GM12801 (cell line): ENCODE measurements around the gene DQX1.

Source experiments
- CTCF ChIP-seq: IDR thresholded peaks from one replicate; pipeline ENCODE4 v1.5.1; 2011; ENCODE audit warnings: control low read depth; ENCODE audit not compliant: insufficient read length; ENCODE audit errors: extremely low read depth

Gene DQX1

GRCh38 chr2:74533464-74533863 is 7.4 kb upstream of the DQX1 start:
- no peak for TF ChIP-seq CTCF

DNA sequence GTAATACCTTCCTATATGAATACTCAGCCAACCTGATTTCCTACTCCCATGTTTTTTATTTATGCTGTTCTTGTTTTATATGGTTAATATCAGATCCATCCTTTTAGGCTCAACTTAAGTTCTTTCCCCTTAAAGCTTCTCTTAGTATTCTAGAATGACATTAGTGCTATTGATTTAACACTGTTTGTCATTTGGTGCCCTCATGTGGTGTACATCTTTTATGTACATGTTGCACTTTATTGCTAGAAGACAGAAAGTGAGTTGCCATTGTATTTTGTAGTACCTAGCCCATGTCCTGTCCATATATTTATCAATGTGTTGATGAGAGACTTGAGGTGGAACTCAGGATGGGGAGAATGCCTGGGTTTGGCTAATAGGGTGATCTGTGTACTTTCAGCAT is 6.2 kb upstream of the DQX1 start:
- no peak for TF ChIP-seq CTCF

DNA sequence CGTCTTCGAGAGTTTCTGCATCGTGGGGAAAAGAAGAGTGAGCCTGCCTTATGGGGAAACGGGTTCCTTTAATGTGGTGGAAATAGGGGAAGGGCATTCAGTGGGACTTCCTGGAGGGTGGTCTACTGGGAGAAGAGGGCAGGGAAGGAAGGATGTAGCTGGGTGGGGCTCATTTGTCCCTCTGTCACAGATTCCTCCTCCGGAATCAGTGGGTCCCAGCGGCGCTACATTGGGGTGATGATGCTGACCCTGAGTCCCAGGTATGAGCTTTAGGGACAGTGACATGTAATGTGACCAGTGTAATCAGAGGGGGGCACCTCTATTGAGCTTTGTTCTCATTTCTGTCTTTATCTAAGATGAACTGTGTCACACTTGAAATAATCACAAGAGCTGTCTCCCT is 5.6 kb upstream of the DQX1 start:
- TF ChIP-seq CTCF, result no peak

DNA sequence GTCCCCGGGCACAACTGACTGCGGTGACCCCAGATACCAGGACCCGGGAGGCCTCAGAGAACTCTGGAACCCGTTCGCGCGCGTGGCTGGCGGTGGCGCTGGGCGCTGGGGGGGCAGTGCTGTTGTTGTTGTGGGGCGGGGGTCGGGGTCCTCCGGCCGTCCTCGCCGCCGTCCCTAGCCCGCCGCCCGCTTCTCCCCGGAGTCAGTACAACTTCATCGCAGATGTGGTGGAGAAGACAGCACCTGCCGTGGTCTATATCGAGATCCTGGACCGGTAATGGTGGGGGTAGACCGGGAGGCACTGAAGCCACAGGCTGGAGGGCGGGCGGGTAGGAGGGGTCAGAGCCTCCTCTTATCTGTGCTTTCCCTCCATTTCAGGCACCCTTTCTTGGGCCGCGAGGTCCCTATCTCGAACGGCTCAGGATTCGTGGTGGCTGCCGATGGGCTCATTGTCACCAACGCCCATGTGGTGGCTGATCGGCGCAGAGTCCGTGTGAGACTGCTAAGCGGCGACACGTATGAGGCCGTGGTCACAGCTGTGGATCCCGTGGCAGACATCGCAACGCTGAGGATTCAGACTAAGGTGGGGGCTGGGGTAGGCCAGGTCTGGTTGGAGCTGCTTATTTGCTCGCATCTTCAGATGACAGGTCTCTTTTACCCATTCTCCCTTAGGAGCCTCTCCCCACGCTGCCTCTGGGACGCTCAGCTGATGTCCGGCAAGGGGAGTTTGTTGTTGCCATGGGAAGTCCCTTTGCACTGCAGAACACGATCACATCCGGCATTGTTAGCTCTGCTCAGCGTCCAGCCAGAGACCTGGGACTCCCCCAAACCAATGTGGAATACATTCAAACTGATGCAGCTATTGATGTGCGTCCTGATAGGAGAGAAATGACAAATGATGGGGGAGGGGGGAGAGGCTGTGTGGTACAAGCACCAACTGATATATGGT is 4.5 kb upstream of the DQX1 start:
- no peak for TF ChIP-seq CTCF

GRCh38 chr2:74529357-74530238 is 3.6 kb upstream of the DQX1 start, which contains the start of the genes AUP1 and HTRA2:
AUP1 (minus strand) TSS chr2:74529706; CDS start chr2:74529629, 77 bp downstream.
HTRA2 (plus strand) TSS chr2:74529933; CDS start chr2:74530007, 74 bp downstream.
- no peak for TF ChIP-seq CTCF

- no peak for TF ChIP-seq CTCF
Measured at GRCh38 chr2:74528600-74529356, 2.7 kb upstream of the DQX1 start.
